ENCODE data around the gene ZNF771. TPM values are rescaled to one million over a fixed set of nuclear protein-coding genes. Genes with fewer than 3 reads are reported as not detected.
A peak's percentile ranks its signal among the peaks of the same experiment; 100 is the strongest.

Gene ZNF771
- total and polyA plus RNA-seq, 9 of the 15 experiments (the other 6 are each of a cell fraction or from before 2014, with no cell fraction given): 1.5 to 12.6 (median 4.4) TPM

DNA sequence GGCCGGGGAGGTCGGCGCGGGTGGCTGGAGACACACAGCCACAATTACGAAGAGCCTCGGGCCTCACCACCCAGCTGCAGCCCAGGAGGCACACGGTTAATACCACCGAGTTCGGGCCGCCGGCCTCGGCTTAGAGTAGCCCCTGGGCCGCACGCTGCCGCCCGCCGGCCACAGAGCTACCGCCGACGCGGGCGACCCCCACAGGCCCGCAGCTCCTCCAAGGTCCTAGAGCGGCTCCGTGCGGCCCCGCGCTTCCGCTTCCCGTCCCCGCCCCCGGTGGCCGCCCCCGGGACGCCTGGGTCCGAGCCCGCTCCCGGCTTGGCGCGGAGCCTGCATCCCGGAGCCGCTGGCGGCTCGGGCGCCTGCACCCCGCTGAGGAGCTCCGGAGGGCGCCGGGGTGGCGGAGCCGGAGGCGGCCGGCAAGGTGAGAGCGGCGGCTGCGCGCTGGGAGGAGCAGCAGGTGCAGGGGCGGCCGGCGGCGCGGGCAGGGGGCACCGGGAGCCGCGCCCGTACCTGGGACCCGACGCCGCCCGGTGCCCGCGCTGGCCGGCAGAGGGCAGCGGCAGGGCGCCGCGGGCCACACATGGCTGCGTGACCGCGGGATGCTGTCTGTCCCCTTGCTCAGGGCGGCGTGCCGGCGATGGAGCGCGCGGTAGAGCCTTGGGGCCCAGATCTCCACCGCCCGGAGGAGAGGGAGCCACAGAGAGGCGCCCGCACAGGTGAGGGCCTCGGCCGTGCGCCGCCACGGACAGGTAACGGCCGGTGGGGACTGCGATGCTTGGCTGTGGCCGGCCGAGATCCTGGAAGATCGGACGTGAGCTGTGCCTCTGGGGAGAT, 12.0 kb upstream of the ZNF771 start, which contains the start of gene ZNF48 (continued):
- TF ChIP-seq HLTF (IDR thresholded peaks at IDR 0.05) (no peak), L3MBTL2 (IDR thresholded peaks at IDR 0.05) (peak; percentile 53; the same call in 1 of the 2 replicates), GTF2A2 (tag; IDR thresholded peaks at IDR 0.05) (no peak), ZBTB8A (IDR thresholded peaks at IDR 0.05; ENCODE audit: partially characterized antibody) (no peak), HNRNPUL1 (IDR thresholded peaks at IDR 0.05; ENCODE audit: low read length) (no peak), GTF2E2 (tag; IDR thresholded peaks at IDR 0.05) (peak; percentile 53; the same call in 1 of the 2 replicates), ZEB2 (IDR thresholded peaks at IDR 0.05) (peak; percentile 77), ZNF124 (CRISPR knock-in tag; IDR thresholded peaks at IDR 0.05) (no peak), HDAC2 (IDR thresholded peaks at IDR 0.05) (no peak), ZFP36 (IDR thresholded peaks at IDR 0.05; ENCODE audit: low read depth, low read length, partially characterized antibody) (no peak), XRCC5 (IDR thresholded peaks at IDR 0.05; ENCODE audit: low read depth, low read length) (no peak), SRF (CRISPR knock-in tag; IDR thresholded peaks at IDR 0.05) (no peak), GATAD2B (IDR thresholded peaks at IDR 0.05; ENCODE audit: borderline replicate concordance) (peak; percentile 97)
- TF ChIP-seq, protein P1, sequence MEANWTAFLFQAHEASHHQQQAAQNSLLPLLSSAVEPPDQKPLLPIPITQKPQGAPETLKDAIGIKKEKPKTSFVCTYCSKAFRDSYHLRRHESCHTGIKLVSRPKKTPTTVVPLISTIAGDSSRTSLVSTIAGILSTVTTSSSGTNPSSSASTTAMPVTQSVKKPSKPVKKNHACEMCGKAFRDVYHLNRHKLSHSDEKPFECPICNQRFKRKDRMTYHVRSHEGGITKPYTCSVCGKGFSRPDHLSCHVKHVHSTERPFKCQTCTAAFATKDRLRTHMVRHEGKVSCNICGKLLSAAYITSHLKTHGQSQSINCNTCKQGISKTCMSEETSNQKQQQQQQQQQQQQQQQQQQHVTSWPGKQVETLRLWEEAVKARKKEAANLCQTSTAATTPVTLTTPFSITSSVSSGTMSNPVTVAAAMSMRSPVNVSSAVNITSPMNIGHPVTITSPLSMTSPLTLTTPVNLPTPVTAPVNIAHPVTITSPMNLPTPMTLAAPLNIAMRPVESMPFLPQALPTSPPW (CRISPR knock-in tag; IDR thresholded peaks at IDR 0.05): peak; percentile 74
- TF ChIP-seq, protein P2, sequence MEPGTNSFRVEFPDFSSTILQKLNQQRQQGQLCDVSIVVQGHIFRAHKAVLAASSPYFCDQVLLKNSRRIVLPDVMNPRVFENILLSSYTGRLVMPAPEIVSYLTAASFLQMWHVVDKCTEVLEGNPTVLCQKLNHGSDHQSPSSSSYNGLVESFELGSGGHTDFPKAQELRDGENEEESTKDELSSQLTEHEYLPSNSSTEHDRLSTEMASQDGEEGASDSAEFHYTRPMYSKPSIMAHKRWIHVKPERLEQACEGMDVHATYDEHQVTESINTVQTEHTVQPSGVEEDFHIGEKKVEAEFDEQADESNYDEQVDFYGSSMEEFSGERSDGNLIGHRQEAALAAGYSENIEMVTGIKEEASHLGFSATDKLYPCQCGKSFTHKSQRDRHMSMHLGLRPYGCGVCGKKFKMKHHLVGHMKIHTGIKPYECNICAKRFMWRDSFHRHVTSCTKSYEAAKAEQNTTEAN (CRISPR knock-in tag; IDR thresholded peaks at IDR 0.05): no peak

Data from K562 (cell line).